ENCODE measurements around the gene KIAA0319L. TPM values are rescaled to one million over a fixed set of nuclear protein-coding genes. Genes with fewer than 3 reads are reported as not detected.

Gene KIAA0319L
- polyA plus RNA-seq, 1 donor from 2014 or later = 38.1 TPM

DNA sequence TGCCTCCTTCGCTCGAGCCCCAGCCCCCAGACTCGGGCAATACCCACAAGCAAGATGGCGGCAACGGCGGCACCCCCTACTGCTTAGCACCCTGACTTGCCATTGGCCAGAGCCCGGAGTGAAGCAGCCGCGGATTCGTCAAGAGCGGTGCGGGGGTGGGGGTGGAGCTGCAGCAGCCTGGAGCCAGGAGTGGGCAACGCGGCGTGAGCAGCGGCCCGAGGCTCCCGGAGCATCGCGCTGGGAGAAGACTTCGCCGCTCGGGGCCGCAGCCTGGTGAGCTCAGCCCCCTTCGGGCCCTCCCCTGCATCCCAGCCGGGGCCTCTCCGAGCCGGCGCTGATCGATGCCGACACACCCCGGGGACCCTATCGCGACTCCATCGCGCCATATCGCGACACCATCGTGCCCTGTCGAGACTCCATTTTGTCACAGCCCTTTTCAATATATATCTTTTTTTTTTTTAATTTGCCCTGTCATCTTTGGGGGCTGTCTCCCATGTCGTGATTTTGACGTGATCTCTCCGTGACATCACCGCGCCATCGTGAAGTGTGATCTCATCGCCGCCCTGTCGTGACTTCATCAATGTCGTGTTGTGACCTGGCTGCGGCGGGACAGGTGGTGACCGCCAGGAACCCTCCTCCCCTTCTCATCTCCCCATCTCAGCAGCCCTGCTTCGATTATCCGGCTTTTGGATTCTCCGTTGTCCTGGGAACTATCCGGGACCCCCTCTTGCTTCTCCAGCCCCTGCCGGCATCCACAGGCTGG is 589 bp upstream of the KIAA0319L start, which contains the start of gene NCDN:
NCDN (plus strand) TSS at position 189 of the 763 bp plus-strand sequence; CDS start at position 581, 392 bp downstream.
- peak within 1 kb of the TSS; percentile 91 for H3K27ac ChIP-seq (ENCODE audit: low read length)
- H4K20me1 ChIP-seq (ENCODE audit: insufficient read depth) = no peaks in the 10 kb centered on the region
- H3K4me3 ChIP-seq (ENCODE audit: low read length) = peak within 1 kb of the TSS; percentile 93
- H3K9me2 ChIP-seq (ENCODE audit: insufficient read depth, low read length) = no peaks in the 10 kb centered on the region
- peaks cover 5% of the 10 kb centered on the region for H3F3A ChIP-seq (ENCODE audit: insufficient read depth, low read length, poor library complexity, severe bottlenecking)
- no peak for TF ChIP-seq EZH2 (IDR thresholded peaks at IDR 0.05; ENCODE audit: borderline replicate concordance, insufficient read depth, low read length, poor library complexity, severe bottlenecking)
- TF ChIP-seq MXI1 (conservative IDR thresholded peaks at IDR 0.05; ENCODE audit: poor library complexity, severe bottlenecking) = peak; percentile 63
- TF ChIP-seq TAF1 (IDR thresholded peaks at IDR 0.05; ENCODE audit: low read depth) = no peak
- TF ChIP-seq RAD21 (conservative IDR thresholded peaks at IDR 0.05) = no peak
- TF ChIP-seq, protein P1, sequence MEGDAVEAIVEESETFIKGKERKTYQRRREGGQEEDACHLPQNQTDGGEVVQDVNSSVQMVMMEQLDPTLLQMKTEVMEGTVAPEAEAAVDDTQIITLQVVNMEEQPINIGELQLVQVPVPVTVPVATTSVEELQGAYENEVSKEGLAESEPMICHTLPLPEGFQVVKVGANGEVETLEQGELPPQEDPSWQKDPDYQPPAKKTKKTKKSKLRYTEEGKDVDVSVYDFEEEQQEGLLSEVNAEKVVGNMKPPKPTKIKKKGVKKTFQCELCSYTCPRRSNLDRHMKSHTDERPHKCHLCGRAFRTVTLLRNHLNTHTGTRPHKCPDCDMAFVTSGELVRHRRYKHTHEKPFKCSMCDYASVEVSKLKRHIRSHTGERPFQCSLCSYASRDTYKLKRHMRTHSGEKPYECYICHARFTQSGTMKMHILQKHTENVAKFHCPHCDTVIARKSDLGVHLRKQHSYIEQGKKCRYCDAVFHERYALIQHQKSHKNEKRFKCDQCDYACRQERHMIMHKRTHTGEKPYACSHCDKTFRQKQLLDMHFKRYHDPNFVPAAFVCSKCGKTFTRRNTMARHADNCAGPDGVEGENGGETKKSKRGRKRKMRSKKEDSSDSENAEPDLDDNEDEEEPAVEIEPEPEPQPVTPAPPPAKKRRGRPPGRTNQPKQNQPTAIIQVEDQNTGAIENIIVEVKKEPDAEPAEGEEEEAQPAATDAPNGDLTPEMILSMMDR (IDR thresholded peaks at IDR 0.05; ENCODE audit: poor library complexity, severe bottlenecking) = peak; percentile 27
- TF ChIP-seq POLR2AphosphoS5 (IDR thresholded peaks at IDR 0.05) = no peak
- TF ChIP-seq, protein P2, sequence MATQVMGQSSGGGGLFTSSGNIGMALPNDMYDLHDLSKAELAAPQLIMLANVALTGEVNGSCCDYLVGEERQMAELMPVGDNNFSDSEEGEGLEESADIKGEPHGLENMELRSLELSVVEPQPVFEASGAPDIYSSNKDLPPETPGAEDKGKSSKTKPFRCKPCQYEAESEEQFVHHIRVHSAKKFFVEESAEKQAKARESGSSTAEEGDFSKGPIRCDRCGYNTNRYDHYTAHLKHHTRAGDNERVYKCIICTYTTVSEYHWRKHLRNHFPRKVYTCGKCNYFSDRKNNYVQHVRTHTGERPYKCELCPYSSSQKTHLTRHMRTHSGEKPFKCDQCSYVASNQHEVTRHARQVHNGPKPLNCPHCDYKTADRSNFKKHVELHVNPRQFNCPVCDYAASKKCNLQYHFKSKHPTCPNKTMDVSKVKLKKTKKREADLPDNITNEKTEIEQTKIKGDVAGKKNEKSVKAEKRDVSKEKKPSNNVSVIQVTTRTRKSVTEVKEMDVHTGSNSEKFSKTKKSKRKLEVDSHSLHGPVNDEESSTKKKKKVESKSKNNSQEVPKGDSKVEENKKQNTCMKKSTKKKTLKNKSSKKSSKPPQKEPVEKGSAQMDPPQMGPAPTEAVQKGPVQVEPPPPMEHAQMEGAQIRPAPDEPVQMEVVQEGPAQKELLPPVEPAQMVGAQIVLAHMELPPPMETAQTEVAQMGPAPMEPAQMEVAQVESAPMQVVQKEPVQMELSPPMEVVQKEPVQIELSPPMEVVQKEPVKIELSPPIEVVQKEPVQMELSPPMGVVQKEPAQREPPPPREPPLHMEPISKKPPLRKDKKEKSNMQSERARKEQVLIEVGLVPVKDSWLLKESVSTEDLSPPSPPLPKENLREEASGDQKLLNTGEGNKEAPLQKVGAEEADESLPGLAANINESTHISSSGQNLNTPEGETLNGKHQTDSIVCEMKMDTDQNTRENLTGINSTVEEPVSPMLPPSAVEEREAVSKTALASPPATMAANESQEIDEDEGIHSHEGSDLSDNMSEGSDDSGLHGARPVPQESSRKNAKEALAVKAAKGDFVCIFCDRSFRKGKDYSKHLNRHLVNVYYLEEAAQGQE (IDR thresholded peaks at IDR 0.05; ENCODE audit: borderline replicate concordance) = peak; percentile 38
- TF ChIP-seq SMC3 (conservative IDR thresholded peaks at IDR 0.05; ENCODE audit: poor library complexity) = peak; percentile 39
- TF ChIP-seq EP300 (conservative IDR thresholded peaks at IDR 0.05; ENCODE audit: poor library complexity, severe bottlenecking) = peak; percentile 47
- peak within 1 kb of the TSS; percentile 66 for H2AFZ ChIP-seq (ENCODE audit: low read depth, low read length)
- peak within 1 kb of the TSS; percentile 87 for H3K9ac ChIP-seq (ENCODE audit: low read length)
- no peaks in the 10 kb centered on the region for H3K36me3 ChIP-seq (ENCODE audit: insufficient read depth, low read length)
- peak within 1 kb of the TSS; percentile 90 for H3K4me2 ChIP-seq (ENCODE audit: low read length)
- H3K79me2 ChIP-seq (replicated peaks; ENCODE audit: insufficient read depth, low read length) = peaks cover 18% of the 10 kb centered on the region
- no peaks in the 10 kb centered on the region for H3K27me3 ChIP-seq (ENCODE audit: insufficient read depth, low read depth, low read length)
- H3K9me3 ChIP-seq (ENCODE audit: low read length) = no peaks in the 10 kb centered on the region

DNA sequence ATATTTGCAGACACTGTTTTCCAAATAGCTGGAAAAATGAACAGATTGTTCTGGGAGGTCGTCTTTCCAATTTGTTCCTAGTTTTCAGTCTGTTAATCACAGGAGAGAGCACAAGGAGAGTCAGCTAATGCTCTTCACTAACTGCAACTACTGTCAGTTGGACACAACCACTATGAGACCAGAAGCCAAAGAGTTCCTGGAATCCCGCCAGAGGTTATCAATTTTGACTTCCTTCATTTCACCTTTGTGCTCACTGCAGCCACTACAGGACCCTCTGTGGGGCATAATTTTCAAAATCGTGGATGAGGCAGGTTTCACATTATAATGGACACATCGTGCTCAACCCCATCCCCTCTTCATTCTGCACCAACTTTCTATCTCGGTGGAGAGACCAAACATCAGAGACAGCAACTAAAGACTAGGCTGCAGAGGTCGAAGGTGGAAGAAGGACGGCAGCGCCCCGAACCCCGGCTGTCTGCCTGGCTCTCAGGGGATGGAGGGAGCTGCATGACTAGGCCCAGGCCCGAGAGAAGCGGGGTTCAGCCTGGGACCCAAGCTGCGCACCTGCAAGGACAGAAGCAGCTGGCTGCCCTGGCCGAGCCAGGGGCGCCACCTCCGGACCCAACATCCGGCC is 602 bp downstream of the KIAA0319L start:
- peak overlapping the region; percentile 66 for H2AFZ ChIP-seq (ENCODE audit: low read depth, low read length)
- H3K9me2 ChIP-seq (ENCODE audit: insufficient read depth, low read length) = no peaks in the 10 kb centered on the region
- H4K20me1 ChIP-seq (ENCODE audit: insufficient read depth) = no peaks in the 10 kb centered on the region
- H3K9ac ChIP-seq (ENCODE audit: low read length) = peak overlapping the region; percentile 87
- H3K36me3 ChIP-seq (ENCODE audit: insufficient read depth, low read length) = peaks cover 4% of the 10 kb centered on the region
- H3F3A ChIP-seq (ENCODE audit: insufficient read depth, low read length, poor library complexity, severe bottlenecking) = peaks cover 5% of the 10 kb centered on the region
- peak overlapping the region; percentile 90 for H3K4me2 ChIP-seq (ENCODE audit: low read length)
- peak overlapping the region; percentile 91 for H3K27ac ChIP-seq (ENCODE audit: low read length)
- peaks cover 18% of the 10 kb centered on the region for H3K79me2 ChIP-seq (replicated peaks; ENCODE audit: insufficient read depth, low read length)
- H3K27me3 ChIP-seq (ENCODE audit: insufficient read depth, low read depth, low read length) = no peaks in the 10 kb centered on the region
- TF ChIP-seq SMC3 (conservative IDR thresholded peaks at IDR 0.05; ENCODE audit: poor library complexity) (no peak), TAF1 (IDR thresholded peaks at IDR 0.05; ENCODE audit: low read depth) (peak; percentile 34)
- no peaks in the 10 kb centered on the region for H3K9me3 ChIP-seq (ENCODE audit: low read length)
- H3K4me3 ChIP-seq (ENCODE audit: low read length) = peak overlapping the region; percentile 93
